ENCODE measurements around the gene F5.

Gene F5

DNA sequence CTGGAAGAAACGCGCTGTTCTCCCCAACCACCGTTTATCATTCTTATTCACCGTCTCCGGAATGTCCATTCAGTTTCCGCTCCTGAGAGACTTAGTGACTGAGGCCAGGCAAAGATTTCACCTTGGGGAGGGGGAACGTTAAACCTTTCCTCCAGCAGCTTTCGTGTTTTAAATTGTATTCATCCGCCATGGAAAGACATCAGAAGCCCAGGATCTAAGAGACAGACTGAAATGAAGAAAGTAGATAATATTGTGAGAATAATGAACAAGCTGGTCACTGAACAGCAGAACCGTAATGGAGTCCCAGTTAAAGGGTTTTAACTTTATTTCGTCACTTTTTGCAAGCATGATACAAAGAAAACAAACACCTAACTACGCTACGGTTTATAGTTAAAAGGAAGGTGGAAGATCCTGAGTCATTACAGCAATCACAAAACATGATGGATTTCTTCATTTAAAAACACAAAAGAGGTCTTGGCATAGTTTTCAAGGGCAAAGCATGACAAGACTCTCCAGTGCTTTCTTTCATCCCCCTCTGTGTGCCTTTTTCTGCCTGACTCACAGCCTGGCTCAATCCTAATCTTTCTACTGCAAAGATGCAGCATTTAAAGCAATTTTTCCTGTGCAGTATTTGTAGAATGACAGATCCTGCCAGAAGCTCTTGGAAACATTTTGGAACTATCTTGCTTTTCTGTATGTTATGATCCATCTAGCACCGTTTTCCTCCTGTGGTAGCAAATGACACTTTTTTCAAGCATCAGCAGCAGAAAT, 99.8 kb downstream of the F5 start:
- H3K9ac ChIP-seq (ENCODE audit: low read length): peak overlapping the region; percentile 89
- H3K4me1 ChIP-seq (ENCODE audit: control insufficient read depth, insufficient read depth, low read length): peaks cover 36% of the 10 kb centered on the region
- peak overlapping the region; percentile 81 for H3K4me3 ChIP-seq (ENCODE audit: low read depth, low read length)
- no peaks in the 10 kb centered on the region for H3K9me3 ChIP-seq (ENCODE audit: control insufficient read depth, insufficient read depth, low read depth, low read length)
- H3K36me3 ChIP-seq (ENCODE audit: control insufficient read depth, insufficient read depth, low read length): no peaks in the 10 kb centered on the region
- peak overlapping the region; percentile 60 for H3K27ac ChIP-seq (ENCODE audit: low read depth, low read length)
- H3K27me3 ChIP-seq (ENCODE audit: control insufficient read depth, insufficient read depth, low read length): no peaks in the 10 kb centered on the region

DNA sequence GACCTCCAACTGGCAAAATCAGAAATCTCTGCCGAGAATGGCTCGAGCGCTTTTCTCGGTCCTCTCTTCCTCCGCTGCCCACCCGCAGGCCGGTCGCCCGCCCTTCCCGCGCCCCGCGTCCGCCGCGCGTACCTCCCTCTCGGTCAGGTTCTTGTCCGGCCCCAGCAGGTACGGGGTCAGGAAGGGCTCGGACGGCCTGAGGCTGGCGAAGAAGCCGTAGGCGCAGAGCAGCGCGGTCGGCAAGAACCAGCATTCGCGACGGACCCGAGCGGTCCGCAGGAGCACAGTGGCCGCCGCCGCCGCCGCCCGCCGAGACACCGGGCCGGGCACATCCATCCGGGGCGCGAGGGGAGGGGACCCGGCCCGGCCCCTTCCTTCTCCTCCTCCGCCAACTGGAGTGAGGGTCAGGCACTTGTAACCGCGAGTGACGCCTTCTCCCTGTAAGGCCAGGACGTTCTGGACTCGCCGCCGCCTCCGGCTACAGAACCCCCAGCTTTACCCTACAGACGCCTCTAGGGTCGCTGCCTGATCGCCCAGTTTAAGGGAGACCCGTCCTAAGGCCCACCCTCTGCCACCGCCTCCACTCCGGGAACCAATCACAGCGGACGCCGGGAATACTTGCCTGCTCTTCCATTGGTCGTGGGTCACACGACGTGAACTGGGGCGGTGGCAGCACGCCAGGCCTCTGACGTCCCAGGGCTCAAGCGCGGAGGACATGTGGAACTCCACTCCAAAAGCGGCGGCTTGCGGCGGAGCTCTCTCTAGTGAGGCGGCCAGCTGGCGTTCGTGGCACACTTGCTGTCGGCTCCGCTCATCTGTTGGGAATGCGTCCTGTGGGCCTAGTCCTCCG, 100.6 kb downstream of the F5 start, which contains the start of gene SLC19A2:
Gene SLC19A2 (minus strand): TSS at position 514 of the 850 bp plus-strand sequence. CDS start 178 bp downstream, at position 336.
- Histone ChIP-seq H3K9me3 (ENCODE audit: control insufficient read depth, insufficient read depth, low read depth, low read length) (no peaks in the 10 kb centered on the region), H3K4me3 (ENCODE audit: low read depth, low read length) (peak within 1 kb of the TSS; percentile 81), H3K4me1 (ENCODE audit: control insufficient read depth, insufficient read depth, low read length) (peaks cover 42% of the 10 kb centered on the region), H3K27me3 (ENCODE audit: control insufficient read depth, insufficient read depth, low read length) (no peaks in the 10 kb centered on the region), H3K27ac (ENCODE audit: low read depth, low read length) (peak within 1 kb of the TSS; percentile 63), H3K9ac (ENCODE audit: low read length) (peak within 1 kb of the TSS; percentile 89), H3K36me3 (ENCODE audit: control insufficient read depth, insufficient read depth, low read length) (no peaks in the 10 kb centered on the region)

DNA sequence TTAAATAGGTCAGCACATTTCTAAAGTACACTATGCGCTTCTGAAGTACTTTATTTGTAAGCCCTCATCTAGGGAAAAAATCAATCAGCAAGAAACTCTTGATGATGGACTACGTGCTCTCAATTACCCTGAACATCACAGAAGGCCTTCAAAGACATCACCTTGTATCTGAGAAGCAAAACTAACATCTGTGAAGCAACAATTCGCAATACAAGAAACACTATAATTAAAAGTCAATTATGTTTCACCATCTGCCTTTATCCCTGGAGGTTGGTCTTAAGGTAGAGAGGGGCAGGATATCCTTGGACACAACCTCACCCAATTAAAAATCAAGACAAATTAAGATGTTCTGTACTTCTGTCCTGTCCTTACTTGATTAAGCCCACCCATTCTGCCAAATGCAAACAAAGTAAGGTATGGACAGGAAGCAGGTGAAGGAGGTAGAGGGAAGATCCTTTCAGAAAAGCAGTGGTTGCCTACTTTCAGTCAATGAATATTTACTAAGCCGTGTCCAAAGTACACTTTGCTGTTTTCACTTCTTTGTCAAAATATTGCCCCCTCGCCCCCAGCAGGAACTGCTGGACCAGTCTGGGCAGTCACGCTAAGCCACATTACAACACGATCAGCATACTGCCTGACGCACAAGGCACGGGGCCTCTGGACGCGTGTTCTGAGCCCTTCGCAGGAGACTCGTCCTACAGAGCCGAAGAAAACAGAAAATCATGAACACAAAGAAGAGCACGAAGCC, 101.4 kb downstream of the F5 start:
- Histone ChIP-seq H3K27ac (ENCODE audit: low read depth, low read length) (peak overlapping the region; percentile 63), H3K4me1 (ENCODE audit: control insufficient read depth, insufficient read depth, low read length) (peaks cover 46% of the 10 kb centered on the region)

DNA sequence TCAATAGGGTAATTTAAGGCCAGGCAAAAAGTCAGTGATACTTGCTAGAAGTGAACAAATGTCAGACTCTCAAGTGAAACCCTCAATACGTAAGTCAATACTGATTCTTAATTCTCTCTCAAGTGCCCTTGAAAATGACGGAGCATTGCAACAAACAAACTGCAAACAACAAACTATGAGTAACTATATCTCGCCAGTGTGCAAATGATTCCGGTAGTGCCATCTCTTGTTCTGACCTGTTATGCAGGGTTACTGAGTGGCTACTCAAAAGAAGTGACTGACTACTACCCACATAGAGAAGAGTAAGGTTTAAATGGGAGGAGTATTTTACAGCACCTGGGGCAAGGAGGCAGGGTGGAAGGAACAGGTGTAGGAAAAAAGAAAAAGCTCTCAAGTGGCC, 102.2 kb downstream of the F5 start:
- no peak overlapping the region for H3K9ac ChIP-seq (ENCODE audit: low read length)
- no peaks in the 10 kb centered on the region for H3K27me3 ChIP-seq (ENCODE audit: control insufficient read depth, insufficient read depth, low read length)
- H3K27ac ChIP-seq (ENCODE audit: low read depth, low read length): no peak overlapping the region
- H3K9me3 ChIP-seq (ENCODE audit: control insufficient read depth, insufficient read depth, low read depth, low read length): no peaks in the 10 kb centered on the region
- peaks cover 53% of the 10 kb centered on the region for H3K4me1 ChIP-seq (ENCODE audit: control insufficient read depth, insufficient read depth, low read length)
- peak overlapping the region; percentile 81 for H3K4me3 ChIP-seq (ENCODE audit: low read depth, low read length)
- no peaks in the 10 kb centered on the region for H3K36me3 ChIP-seq (ENCODE audit: control insufficient read depth, insufficient read depth, low read length)

More for the DNA sequence above, 101.4 kb downstream of the F5 start:
- Histone ChIP-seq H3K9me3 (ENCODE audit: control insufficient read depth, insufficient read depth, low read depth, low read length) (no peaks in the 10 kb centered on the region), H3K36me3 (ENCODE audit: control insufficient read depth, insufficient read depth, low read length) (no peaks in the 10 kb centered on the region), H3K27me3 (ENCODE audit: control insufficient read depth, insufficient read depth, low read length) (no peaks in the 10 kb centered on the region), H3K9ac (ENCODE audit: low read length) (peak overlapping the region; percentile 89), H3K4me3 (ENCODE audit: low read depth, low read length) (peak overlapping the region; percentile 81)

DNA sequence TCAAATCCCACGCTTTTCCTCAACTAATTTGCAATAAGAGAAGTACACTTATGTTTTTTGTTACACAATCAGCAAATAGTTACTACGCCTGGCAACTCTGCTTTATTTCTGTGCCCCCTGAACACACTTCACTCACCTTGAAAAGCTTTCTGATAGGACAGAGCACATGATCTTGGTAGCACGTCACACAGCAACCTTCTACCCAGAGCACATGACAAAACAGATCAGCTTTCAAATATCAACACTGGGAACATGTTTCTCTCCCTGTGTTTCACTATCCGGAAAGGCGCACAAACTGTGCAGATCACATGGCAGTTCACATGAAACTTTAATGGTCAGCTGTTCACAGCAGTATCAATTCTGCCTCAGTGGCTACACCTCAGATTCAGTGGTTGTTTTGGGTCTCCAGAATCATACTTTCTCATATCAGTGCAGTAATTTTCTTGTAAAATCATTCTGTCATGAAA, 102.7 kb downstream of the F5 start:
- Histone ChIP-seq H3K9me3 (ENCODE audit: control insufficient read depth, insufficient read depth, low read depth, low read length) (no peaks in the 10 kb centered on the region), H3K4me3 (ENCODE audit: low read depth, low read length) (peak overlapping the region; percentile 81), H3K36me3 (ENCODE audit: control insufficient read depth, insufficient read depth, low read length) (no peaks in the 10 kb centered on the region), H3K4me1 (ENCODE audit: control insufficient read depth, insufficient read depth, low read length) (peaks cover 53% of the 10 kb centered on the region), H3K27ac (ENCODE audit: low read depth, low read length) (no peak overlapping the region), H3K27me3 (ENCODE audit: control insufficient read depth, insufficient read depth, low read length) (no peaks in the 10 kb centered on the region), H3K9ac (ENCODE audit: low read length) (no peak overlapping the region)

DNA sequence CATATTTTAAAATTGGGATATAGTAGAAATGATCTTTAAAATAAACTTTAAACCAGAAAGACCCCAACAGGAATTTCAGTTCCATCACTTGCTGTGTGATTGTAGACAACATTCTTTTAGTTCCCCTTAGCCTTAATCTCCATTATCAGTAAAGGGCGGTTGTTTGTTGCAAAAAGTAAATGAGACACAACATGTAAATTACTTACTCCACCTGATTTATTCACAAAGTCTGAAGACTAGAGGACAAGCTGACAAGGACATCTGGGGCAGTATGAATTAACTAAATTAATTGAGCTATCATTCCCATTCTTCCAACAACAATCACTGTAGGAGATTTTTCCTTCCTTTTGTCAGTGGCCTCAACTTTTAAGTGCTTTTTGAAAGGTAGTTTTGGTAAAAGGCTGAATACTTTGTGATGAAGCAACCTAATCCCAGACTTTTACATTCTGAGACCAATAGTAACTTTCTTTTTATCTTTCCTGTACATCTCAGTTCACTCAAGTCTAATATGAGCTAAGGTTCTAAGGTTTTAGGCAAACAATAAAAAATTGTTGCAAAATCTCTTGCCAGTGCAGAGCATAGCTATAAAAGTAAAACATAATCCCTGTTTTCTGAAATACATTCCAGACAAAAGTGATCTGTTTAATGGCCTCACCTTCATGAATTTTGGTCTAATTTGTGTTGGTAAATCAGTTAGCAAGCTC, 106.8 kb downstream of the F5 start:
- Histone ChIP-seq H3K27ac (ENCODE audit: low read depth, low read length) (no peak overlapping the region), H3K27me3 (ENCODE audit: control insufficient read depth, insufficient read depth, low read length) (no peaks in the 10 kb centered on the region)

DNA sequence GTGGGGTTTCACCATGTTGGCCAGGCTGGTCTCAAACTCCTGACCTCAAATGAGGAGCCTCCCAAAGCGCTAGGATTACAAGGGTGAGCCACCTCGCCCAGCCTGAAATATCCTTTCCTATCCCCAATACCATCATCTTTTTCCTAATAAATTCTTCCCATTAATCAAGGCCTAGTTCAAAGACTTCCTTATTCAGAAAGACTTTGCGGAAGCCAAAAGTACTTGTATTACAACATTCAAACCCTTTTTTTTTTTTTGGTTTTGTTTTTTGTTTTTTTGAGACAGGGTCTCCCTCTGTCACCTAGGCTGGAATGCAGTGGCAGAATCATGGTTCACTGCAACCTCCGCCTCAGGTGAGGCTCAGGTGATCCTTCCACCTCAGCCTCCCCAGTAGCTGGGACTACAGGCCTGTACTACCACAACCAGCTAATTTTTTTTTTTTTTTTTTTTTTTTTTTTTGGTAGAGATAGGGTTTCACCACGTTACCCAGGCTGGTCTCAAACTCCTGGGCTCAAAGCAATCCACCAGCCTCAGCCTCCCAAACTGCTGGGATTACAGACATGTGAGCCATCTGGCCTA, 108.1 kb downstream of the F5 start:
- H3K9me3 ChIP-seq (ENCODE audit: control insufficient read depth, insufficient read depth, low read depth, low read length): no peaks in the 10 kb centered on the region
- H3K27me3 ChIP-seq (ENCODE audit: control insufficient read depth, insufficient read depth, low read length): no peaks in the 10 kb centered on the region
- peaks cover 23% of the 10 kb centered on the region for H3K4me1 ChIP-seq (ENCODE audit: control insufficient read depth, insufficient read depth, low read length)
- H3K27ac ChIP-seq (ENCODE audit: low read depth, low read length): no peak overlapping the region
- H3K36me3 ChIP-seq (ENCODE audit: control insufficient read depth, insufficient read depth, low read length): peaks cover 13% of the 10 kb centered on the region
- H3K4me3 ChIP-seq (ENCODE audit: low read depth, low read length): no peak overlapping the region
- H3K9ac ChIP-seq (ENCODE audit: low read length): no peak overlapping the region

More for the DNA sequence above, 106.8 kb downstream of the F5 start:
- Histone ChIP-seq H3K36me3 (ENCODE audit: control insufficient read depth, insufficient read depth, low read length) (peaks cover 13% of the 10 kb centered on the region), H3K9me3 (ENCODE audit: control insufficient read depth, insufficient read depth, low read depth, low read length) (no peaks in the 10 kb centered on the region), H3K9ac (ENCODE audit: low read length) (no peak overlapping the region), H3K4me3 (ENCODE audit: low read depth, low read length) (no peak overlapping the region), H3K4me1 (ENCODE audit: control insufficient read depth, insufficient read depth, low read length) (peaks cover 37% of the 10 kb centered on the region)

DNA sequence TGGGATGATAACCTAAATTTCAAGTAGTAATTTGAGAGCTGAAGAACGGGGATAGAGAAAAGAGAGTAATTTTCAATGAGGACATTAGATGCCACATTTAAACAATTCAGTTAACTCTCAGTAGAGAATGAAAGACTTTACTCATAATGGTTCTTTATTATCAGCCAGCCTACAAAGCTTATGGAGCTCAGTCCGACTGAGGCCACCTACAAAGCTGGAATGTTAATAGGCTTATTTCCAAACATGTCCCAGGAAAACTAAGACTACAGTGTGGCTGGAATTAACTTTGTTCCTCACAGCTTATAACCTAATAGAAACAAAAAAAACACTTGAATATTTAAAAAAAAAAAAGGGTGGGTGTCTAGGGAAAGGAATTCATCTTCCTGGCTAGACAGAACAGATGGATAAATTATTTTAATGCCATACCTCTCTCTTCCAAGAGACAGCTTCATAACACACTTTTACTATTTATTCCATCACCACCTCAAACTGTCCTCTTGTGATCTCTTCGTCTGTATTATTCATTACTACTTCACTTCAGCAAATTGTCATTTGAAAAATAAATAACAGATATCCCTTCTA, 110.4 kb downstream of the F5 start:
- Histone ChIP-seq H3K4me1 (ENCODE audit: control insufficient read depth, insufficient read depth, low read length) (peaks cover 13% of the 10 kb centered on the region), H3K36me3 (ENCODE audit: control insufficient read depth, insufficient read depth, low read length) (peaks cover 13% of the 10 kb centered on the region), H3K27me3 (ENCODE audit: control insufficient read depth, insufficient read depth, low read length) (no peaks in the 10 kb centered on the region), H3K9ac (ENCODE audit: low read length) (no peak overlapping the region), H3K27ac (ENCODE audit: low read depth, low read length) (no peak overlapping the region), H3K9me3 (ENCODE audit: control insufficient read depth, insufficient read depth, low read depth, low read length) (no peaks in the 10 kb centered on the region), H3K4me3 (ENCODE audit: low read depth, low read length) (no peak overlapping the region)

DNA sequence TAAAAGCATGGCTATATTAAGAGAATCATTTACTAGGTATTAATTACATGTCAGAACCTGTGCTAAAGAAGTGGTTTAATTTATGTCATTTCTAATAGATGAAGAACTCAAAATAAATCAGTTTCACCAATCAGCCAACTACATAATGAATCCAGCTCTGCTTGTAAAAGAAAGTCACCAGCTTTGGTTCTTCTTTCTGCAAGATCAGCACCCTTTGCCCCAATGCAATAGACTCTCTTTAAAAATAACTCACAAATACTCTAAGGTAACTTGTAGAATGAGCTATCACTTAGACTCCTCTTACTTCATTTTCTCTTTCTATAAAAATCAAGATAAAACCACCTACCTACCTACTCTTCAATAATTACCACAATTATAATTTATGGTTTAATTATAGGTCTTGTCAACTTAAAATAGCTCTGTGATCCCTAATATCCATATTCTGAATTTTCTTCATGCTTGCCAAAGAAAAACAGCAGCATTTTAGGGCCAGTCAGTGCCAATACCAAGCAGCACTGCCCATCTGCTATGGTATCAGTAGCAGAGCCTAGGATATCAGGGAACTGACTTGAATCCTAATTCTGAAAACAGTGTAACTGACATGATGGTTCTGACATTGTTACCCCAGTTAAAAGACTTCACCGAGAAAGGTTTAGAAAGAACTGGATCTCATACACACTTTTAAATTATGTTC, 111.8 kb downstream of the F5 start:
- H3K4me1 ChIP-seq (ENCODE audit: control insufficient read depth, insufficient read depth, low read length): peaks cover 3% of the 10 kb centered on the region
- H3K9ac ChIP-seq (ENCODE audit: low read length): no peak overlapping the region
- 0 out of 2 replicates have a peak overlapping the region, but pooled peaks have one; percentile 33 for H3K27ac ChIP-seq (ENCODE audit: low read depth, low read length)
- no peaks in the 10 kb centered on the region for H3K27me3 ChIP-seq (ENCODE audit: control insufficient read depth, insufficient read depth, low read length)
- no peak overlapping the region for H3K4me3 ChIP-seq (ENCODE audit: low read depth, low read length)
- peaks cover 17% of the 10 kb centered on the region for H3K36me3 ChIP-seq (ENCODE audit: control insufficient read depth, insufficient read depth, low read length)
- H3K9me3 ChIP-seq (ENCODE audit: control insufficient read depth, insufficient read depth, low read depth, low read length): no peaks in the 10 kb centered on the region
